Measurements from ENCODE around the gene NPIPB2. TPM values are rescaled to one million over a fixed set of nuclear protein-coding genes. Genes with fewer than 3 reads are reported as not detected.

NPIPB2 gene
- total and polyA plus RNA-seq, 2 of the 13 experiments (the other 11 are each of a cell fraction or from before 2014, with no cell fraction given), result 1.8 to 4.1 TPM

- no peak overlapping the region for H3K9ac ChIP-seq (ENCODE audit: insufficient read depth, low read depth, low read length)
- 82% methylated on average over 18 of the region's 18 CpGs for WGBS (ENCODE audit: low lambda C conversion rate)
- CTCF ChIA-PET (ENCODE audit: low intra/inter-chr PET ratio, low total read pairs), result no interaction called here
- H3K79me2 ChIP-seq (ENCODE audit: insufficient read depth, low read length), result peaks cover 97% of the 10 kb centered on the region
- intact Hi-C loops (cut with micrococcal nuclease; ENCODE audit: unreplicated experiment) (loop anchor here (5.0 to 10.0 kb wide), 3 partner anchors 65 to 165 kb away; partner anchors contain the start of genes SNX29, TXNDC11 and ZC3H7A), in situ Hi-C loops (cut with HindIII; ENCODE audit: extremely low pct_ligation_motif_present, low pct_unique_long_range_greater_than_20kb) (no loop called here)
- H3K27me3 ChIP-seq (ENCODE audit: control insufficient read depth in 1 of 2, insufficient read depth in 2 of 2, low read length in 2 of 2), result no peaks in the 10 kb centered on the region; a peak in 1 of 5 replicates
- peak; percentile 16; the same call in 2 of the 3 replicates for ATAC-seq
- no peak overlapping the region for H2AFZ ChIP-seq (ENCODE audit: low read length)
- H3K4me2 ChIP-seq (ENCODE audit: low read depth, low read length), result peak overlapping the region; percentile 5; the same call in 1 of the 2 replicates
- H3K36me3 ChIP-seq (replicated peaks in 1 of 2; ENCODE audit: control insufficient read depth in 1 of 2, insufficient read depth in 2 of 2, low read length in 2 of 2), result peaks cover 12 to 36% of the 10 kb centered on the region in 2 experiments; a peak in 4 of 5 replicates
- no peaks in the 10 kb centered on the region for H3K9me3 ChIP-seq (ENCODE audit: low read length)
- no peak overlapping the region for H3K4me3 ChIP-seq (replicated peaks in 1 of 3; ENCODE audit: insufficient read depth in 1 of 3, low read depth in 2 of 3, low read length in 3 of 3)
- no peak for DNase-seq (ENCODE audit: low spot score)
- peaks cover 54% of the 10 kb centered on the region for H3K4me1 ChIP-seq (ENCODE audit: insufficient read depth, low read length)
- BruUV-seq (replicated peaks), result no TSS peak
- peaks cover 94% of the 10 kb centered on the region for H4K20me1 ChIP-seq (ENCODE audit: insufficient read depth, low read length)
- H3K27ac ChIP-seq (ENCODE audit: extremely low read length, insufficient read depth, low read length), result peak overlapping the region; percentile 30
- FAIRE-seq, result no peak
- POLR2A ChIA-PET, result no interaction called here
- no peak for TF ChIP-seq ZNF367 (CRISPR knock-in tag; IDR thresholded peaks at IDR 0.05; ENCODE audit: borderline replicate concordance)
- peak; percentile 45; the same call in 1 of the 2 replicates for TF ChIP-seq ZMYM3 (CRISPR knock-in tag; IDR thresholded peaks at IDR 0.05)
- no peak for TF ChIP-seq TEF (CRISPR knock-in tag; IDR thresholded peaks at IDR 0.05)
- no peak for TF ChIP-seq FOXO4 (CRISPR knock-in tag; conservative IDR thresholded peaks at IDR 0.05)
- no peak for TF ChIP-seq GATAD2A (CRISPR knock-in tag; IDR thresholded peaks at IDR 0.05)
- TF ChIP-seq BRF2 (CRISPR knock-in tag; IDR thresholded peaks at IDR 0.05), result 0 out of 2 replicates have a peak, but pooled peaks have one; percentile 23
- TF ChIP-seq THRA (CRISPR knock-in tag; IDR thresholded peaks at IDR 0.05; ENCODE audit: borderline replicate concordance), result no peak
- no peak for TF ChIP-seq NR2C2 (CRISPR knock-in tag; IDR thresholded peaks at IDR 0.05; ENCODE audit: borderline replicate concordance)
- TF ChIP-seq ZNF121 (CRISPR knock-in tag; IDR thresholded peaks at IDR 0.05), result no peak
- TF ChIP-seq XRCC5 (optimal IDR thresholded peaks at IDR 0.05; ENCODE audit: low read length), result no peak
- TF ChIP-seq ZBTB7A (CRISPR knock-in tag; IDR thresholded peaks at IDR 0.05), result no peak
- TF ChIP-seq GTF2F1 (IDR thresholded peaks at IDR 0.05; ENCODE audit: low read length), result no peak
- no peak for TF ChIP-seq REPIN1 (CRISPR knock-in tag; IDR thresholded peaks at IDR 0.05; ENCODE audit: borderline replicate concordance, low read depth)
- no peak for TF ChIP-seq ATAD3A (CRISPR knock-in tag; IDR thresholded peaks at IDR 0.05)
- no peak for TF ChIP-seq ZNF329 (CRISPR knock-in tag; IDR thresholded peaks at IDR 0.05; ENCODE audit: low read depth)
These were observed 31.9 kb downstream of the NPIPB2 start for GRCh38 chr16:11909653-11910545.
